Gastrocnemius medialis (tissue), 4 donors: ENCODE results near the gene OTOF. TPM values are rescaled to one million over a fixed set of nuclear protein-coding genes. Genes with fewer than 3 reads are reported as not detected.

Source experiments
- ATAC-seq, 2 donors: fragments of 150-250 bp; one replicate each; pipeline ENCODE4 v1.9.1; 2016
- DNase-seq, 2 donors: peaks; one replicate each; pipeline ENCODE4 v3.0.0-alpha.2; 2019
- H3K27ac ChIP-seq, 4 donors: fragments of 200-600 bp; sonication (generic); 1 replicate in 1 of 4; 2 replicates in 3 of 4; pipeline ENCODE4 v1.5.1; 2016 to 2018; ENCODE audit warnings: mild to moderate bottlenecking in 2 of 4, moderate library complexity in 1 of 4
- H3K27me3 ChIP-seq, 3 donors: fragments of 200-600 bp; sonication (generic) in 2 of 3; 1 replicate in 1 of 3; 2 replicates in 2 of 3; pipeline versions ENCODE4 v1.5.1 to v1.6.0; 2016 to 2019; ENCODE audit warnings: mild to moderate bottlenecking in 1 of 3, moderate library complexity in 1 of 3
- H3K36me3 ChIP-seq, 2 donors: fragments of 200-600 bp; sonication (generic) in 1 of 2; one replicate each; pipeline ENCODE4 v1.5.1; 2017 to 2018
- H3K4me1 ChIP-seq, 2 donors: fragments of 200-600 bp; sonication (generic) in 1 of 2; one replicate each; pipeline ENCODE4 v1.5.1; 2016 to 2017; ENCODE audit warnings: mild to moderate bottlenecking in 2 of 2
- H3K4me3 ChIP-seq, 4 donors: fragments of 200-600 bp; sonication (generic) in 3 of 4; 1 replicate in 1 of 4; 2 replicates in 3 of 4; pipeline ENCODE4 v1.5.1; 2016 to 2019; ENCODE audit warnings: mild to moderate bottlenecking in 2 of 4
- H3K9me3 ChIP-seq, 3 donors: fragments of 200-600 bp; sonication (generic) in 2 of 3; 1 replicate in 1 of 3; 2 replicates in 2 of 3; pipeline ENCODE4 v1.5.1; 2016 to 2019
- CTCF ChIP-seq, 5 experiments: fragments of 450-650 bp in 3 of 5; fragments of 200-600 bp in 2 of 5; sonication (generic) in 2 of 5; IDR thresholded peaks in 4 of 5; conservative IDR thresholded peaks in 1 of 5; 1 replicate in 4 of 5; 2 replicates in 1 of 5; pipeline ENCODE4 v1.5.1; 2016 to 2019; ENCODE audit warnings: antibody characterized with exemption in 5 of 5, mild to moderate bottlenecking in 3 of 5, moderate library complexity in 3 of 5
- POLR2A ChIP-seq, 2 donors: fragments of 450-650 bp; IDR thresholded peaks; one replicate each; pipeline ENCODE4 v1.6.1; 2017; ENCODE audit warnings: antibody characterized with exemption in 2 of 2, mild to moderate bottlenecking in 2 of 2, moderate library complexity in 2 of 2
- in situ Hi-C, 4 donors: fragments of 200-750 bp; cut with MboI; loops; one replicate each; pipeline versions ENCODE4 v1.15.0 to v1.8.0; 2017; ENCODE audit warnings: low sequenced_read_pairs in 4 of 4
- intact Hi-C: fragments of 100-400 bp; cut with DNase I; formaldehyde crosslinking; loops from one replicate; pipeline ENCODE4 v1.15.1; 2023; ENCODE audit warnings: low total_unique reads
- total RNA-seq, 4 donors: library from RNA; depleted of rRNA; stranded (reverse); fragments of >200 nt; gene quantifications; one replicate each; pipeline versions ENCODE4 v1.1.0 to v1.2.3, GENCODE V29; 2016

Gene OTOF
- total RNA-seq, 4 donors from 2014 or later: 0.09 to 0.46 TPM; not detected in 2

GRCh38 chr2:26438926-26439325 lies 39.0 kb downstream of the OTOF start:
- H3K27ac ChIP-seq: no peak overlapping the region
- intact Hi-C loops (no loop called here), in situ Hi-C loops (no loop called here)
- H3K9me3 ChIP-seq: no peaks in the 10 kb centered on the region
- no peak for TF ChIP-seq POLR2A (IDR thresholded peaks at IDR 0.05)
- TF ChIP-seq CTCF (IDR thresholded peaks at IDR 0.05 in 4 of 5, conservative IDR thresholded peaks at IDR 0.05 in 1 of 5): no peak
- ATAC-seq (no peak), DNase-seq (no peak)
- no peaks in the 10 kb centered on the region for H3K27me3 ChIP-seq
- H3K4me3 ChIP-seq: no peak overlapping the region
- H3K36me3 ChIP-seq: no peaks in the 10 kb centered on the region
- H3K4me1 ChIP-seq: peaks cover 0 to under 1% of the 10 kb centered on the region in 2 donors

GRCh38 chr2:26438526-26438925 lies 39.4 kb downstream of the OTOF start:
- no peak for ATAC-seq
- Histone ChIP-seq H3K9me3 (no peaks in the 10 kb centered on the region), H3K4me3 (no peak overlapping the region), H3K36me3 (no peaks in the 10 kb centered on the region), H3K27ac (no peak overlapping the region), H3K4me1 (no peaks in the 10 kb centered on the region), H3K27me3 (no peaks in the 10 kb centered on the region)
- DNase-seq: no peak
- TF ChIP-seq CTCF (IDR thresholded peaks at IDR 0.05 in 4 of 5, conservative IDR thresholded peaks at IDR 0.05 in 1 of 5) (no peak), POLR2A (IDR thresholded peaks at IDR 0.05) (no peak)
- intact Hi-C loops (no loop called here), in situ Hi-C loops (no loop called here)

GRCh38 chr2:26435106-26435505 lies 42.8 kb downstream of the OTOF start:
- no peaks in the 10 kb centered on the region for H3K36me3 ChIP-seq
- no peak for DNase-seq
- intact Hi-C loops (no loop called here), in situ Hi-C loops (no loop called here)
- no peaks in the 10 kb centered on the region for H3K4me1 ChIP-seq
- no peak overlapping the region for H3K4me3 ChIP-seq
- no peak for TF ChIP-seq POLR2A (IDR thresholded peaks at IDR 0.05)
- TF ChIP-seq CTCF (IDR thresholded peaks at IDR 0.05 in 4 of 5, conservative IDR thresholded peaks at IDR 0.05 in 1 of 5): no peak
- no peak for ATAC-seq
- no peak overlapping the region for H3K27ac ChIP-seq
- H3K27me3 ChIP-seq: no peaks in the 10 kb centered on the region
- H3K9me3 ChIP-seq: no peaks in the 10 kb centered on the region

- no peak for TF ChIP-seq CTCF (IDR thresholded peaks at IDR 0.05 in 4 of 5, conservative IDR thresholded peaks at IDR 0.05 in 1 of 5)
- TF ChIP-seq POLR2A (IDR thresholded peaks at IDR 0.05): no peak
- H3K4me1 ChIP-seq: no peaks in the 10 kb centered on the region
- ATAC-seq: no peak
- no peak overlapping the region for H3K27ac ChIP-seq
- in situ Hi-C loops: no loop called here
- intact Hi-C loops: no loop called here
- H3K27me3 ChIP-seq: no peaks in the 10 kb centered on the region
- H3K4me3 ChIP-seq: no peak overlapping the region
- DNase-seq: no peak
- H3K36me3 ChIP-seq: no peaks in the 10 kb centered on the region
- H3K9me3 ChIP-seq: no peaks in the 10 kb centered on the region
These were observed 45.1 kb downstream of the OTOF start for GRCh38 chr2:26432859-26433258.

- ATAC-seq (no peak), DNase-seq (no peak)
- intact Hi-C loops: no loop called here
- H3K9me3 ChIP-seq: no peaks in the 10 kb centered on the region
- H3K27me3 ChIP-seq: no peaks in the 10 kb centered on the region
- H3K4me1 ChIP-seq: no peaks in the 10 kb centered on the region
- no peak overlapping the region for H3K4me3 ChIP-seq
- in situ Hi-C loops: no loop called here
- H3K27ac ChIP-seq: no peak overlapping the region
- no peaks in the 10 kb centered on the region for H3K36me3 ChIP-seq
- TF ChIP-seq CTCF (IDR thresholded peaks at IDR 0.05 in 4 of 5, conservative IDR thresholded peaks at IDR 0.05 in 1 of 5) (no peak), POLR2A (IDR thresholded peaks at IDR 0.05) (no peak)
These were observed 45.6 kb downstream of the OTOF start for GRCh38 chr2:26432363-26432762.
